Stimulated activated CD8-positive, alpha-beta memory T cell treated with anti-CD3 and anti-CD28 coated beads, Interleukin-12 subunit alpha, Interleukin-12 subunit beta, amount 100 ng/mL, for 24 hours (primary cell): Measurements from ENCODE around the gene MAGT1.
"Not testable (repeated sequence)": the region's sequence is repeated elsewhere in the genome, so short reads cannot be mapped to it uniquely, and the experiment has no call there.

Experiments
- DNase-seq: peaks from one replicate; pipeline ENCODE4 v3.0.0-alpha.2; 2020; ENCODE audit errors: extremely low read depth

MAGT1 gene

GRCh38 chrX:77831544-77831943 lies 63.7 kb downstream of the MAGT1 start:
- not testable (repeated sequence) for DNase-seq

- not testable (repeated sequence) for DNase-seq
Measured at GRCh38 chrX:77821989-77822388, 73.2 kb downstream of the MAGT1 start.

- no peak for DNase-seq
Measured at GRCh38 chrX:77820091-77820727, 75.0 kb downstream of the MAGT1 start.

- no peak for DNase-seq
Measured at GRCh38 chrX:77814210-77814609, 81.0 kb downstream of the MAGT1 start.

GRCh38 chrX:77802201-77802600 lies 93.0 kb downstream of the MAGT1 start:
- DNase-seq, result no peak

GRCh38 chrX:77795124-77795523 lies 100.1 kb downstream of the MAGT1 start:
- DNase-seq, result no peak

- DNase-seq, result no peak
Measured at GRCh38 chrX:77793946-77794345, 101.3 kb downstream of the MAGT1 start.

GRCh38 chrX:77788050-77788449 lies 107.2 kb downstream of the MAGT1 start:
- DNase-seq, result no peak

GRCh38 chrX:77786365-77786680 lies 108.9 kb downstream of the MAGT1 start:
- DNase-seq, result no peak

GRCh38 chrX:77785486-77786364 lies 109.5 kb downstream of the MAGT1 start, which contains the start of gene ATRX:
ATRX (minus strand) TSS chrX:77786216; CDS start chrX:77786001, 215 bp downstream.
- peak; percentile 23 for DNase-seq

- DNase-seq, result no peak
Measured at GRCh38 chrX:77779695-77780094, 115.5 kb downstream of the MAGT1 start.

- no peak for DNase-seq
Measured at GRCh38 chrX:77776659-77777058, 118.6 kb downstream of the MAGT1 start.
